Measurements from ENCODE around the gene ZER1.

The ZER1 gene

GRCh38 chr9:128727640-128728248 is 44.0 kb downstream of the ZER1 start:
- Histone ChIP-seq H3K9ac (ENCODE audit: low read length) (no peak overlapping the region), H3K36me3 (ENCODE audit: low read length) (no peaks in the 10 kb centered on the region), H3K27ac (ENCODE audit: low read depth, low read length) (no peak overlapping the region)

GRCh38 chr9:128724744-128725211 is 46.9 kb downstream of the ZER1 start:
- no peaks in the 10 kb centered on the region for H3K36me3 ChIP-seq (ENCODE audit: low read length)
- no peaks in the 10 kb centered on the region for H4K20me1 ChIP-seq (ENCODE audit: low read depth, low read length)
- peak overlapping the region; percentile 76 for H3K9ac ChIP-seq (ENCODE audit: low read length)
- peak overlapping the region; percentile 75 for H2AFZ ChIP-seq (ENCODE audit: low read depth, low read length, severe bottlenecking)
- H3F3A ChIP-seq (ENCODE audit: insufficient read depth), result peaks cover 5% of the 10 kb centered on the region; the same call in 1 of the 2 replicates
- peaks cover 32% of the 10 kb centered on the region for H3K79me2 ChIP-seq (ENCODE audit: insufficient read depth, low read length)
- H3K9me3 ChIP-seq (ENCODE audit: insufficient read depth, low read length), result no peaks in the 10 kb centered on the region
- H3K9me2 ChIP-seq (replicated peaks; ENCODE audit: insufficient read depth, low read length), result no peaks in the 10 kb centered on the region
- H3K4me3 ChIP-seq (ENCODE audit: insufficient read depth, low read length, poor library complexity, severe bottlenecking), result peak overlapping the region; percentile 90
- peak overlapping the region; percentile 59 for H3K27ac ChIP-seq (ENCODE audit: low read depth, low read length)
- no peaks in the 10 kb centered on the region for H3K27me3 ChIP-seq (ENCODE audit: low read length)
- H3K4me2 ChIP-seq (ENCODE audit: low read depth, low read length, poor library complexity, severe bottlenecking), result peak overlapping the region; percentile 78
- TF ChIP-seq EZH2phosphoT487 (conservative IDR thresholded peaks at IDR 0.05; ENCODE audit: low read length) (no peak), CTCF (IDR thresholded peaks at IDR 0.05; ENCODE audit: insufficient read depth, low read length, poor library complexity, severe bottlenecking) (no peak)

More at GRCh38 chr9:128727640-128728248, 44.0 kb downstream of the ZER1 start:
- Histone ChIP-seq H3K9me3 (ENCODE audit: insufficient read depth, low read length) (no peaks in the 10 kb centered on the region), H3K27me3 (ENCODE audit: low read length) (no peaks in the 10 kb centered on the region), H3K9me2 (replicated peaks; ENCODE audit: insufficient read depth, low read length) (no peaks in the 10 kb centered on the region), H3K4me3 (ENCODE audit: insufficient read depth, low read length, poor library complexity, severe bottlenecking) (no peak overlapping the region), H3K79me2 (ENCODE audit: insufficient read depth, low read length) (peaks cover 29% of the 10 kb centered on the region), H3F3A (ENCODE audit: insufficient read depth) (peaks cover 1% of the 10 kb centered on the region; the same call in 1 of the 2 replicates), H4K20me1 (ENCODE audit: low read depth, low read length) (no peaks in the 10 kb centered on the region), H3K4me2 (ENCODE audit: low read depth, low read length, poor library complexity, severe bottlenecking) (no peak overlapping the region), H2AFZ (ENCODE audit: low read depth, low read length, severe bottlenecking) (no peak overlapping the region)
- TF ChIP-seq CTCF (IDR thresholded peaks at IDR 0.05; ENCODE audit: insufficient read depth, low read length, poor library complexity, severe bottlenecking), result no peak
- no peak for TF ChIP-seq EZH2phosphoT487 (conservative IDR thresholded peaks at IDR 0.05; ENCODE audit: low read length)

- Histone ChIP-seq H3K36me3 (ENCODE audit: low read length) (no peaks in the 10 kb centered on the region), H3K9me2 (replicated peaks; ENCODE audit: insufficient read depth, low read length) (no peaks in the 10 kb centered on the region), H3K27ac (ENCODE audit: low read depth, low read length) (peak within 1 kb of the TSS; percentile 62), H3K9ac (ENCODE audit: low read length) (peak within 1 kb of the TSS; percentile 100), H3K79me2 (ENCODE audit: insufficient read depth, low read length) (peaks cover 32% of the 10 kb centered on the region), H3K4me3 (ENCODE audit: insufficient read depth, low read length, poor library complexity, severe bottlenecking) (peak within 1 kb of the TSS; percentile 99), H3K4me2 (ENCODE audit: low read depth, low read length, poor library complexity, severe bottlenecking) (peak within 1 kb of the TSS; percentile 98), H3F3A (ENCODE audit: insufficient read depth) (peaks cover 5% of the 10 kb centered on the region; the same call in 1 of the 2 replicates), H3K27me3 (ENCODE audit: low read length) (no peaks in the 10 kb centered on the region), H2AFZ (ENCODE audit: low read depth, low read length, severe bottlenecking) (peak within 1 kb of the TSS; percentile 75), H3K9me3 (ENCODE audit: insufficient read depth, low read length) (no peaks in the 10 kb centered on the region), H4K20me1 (ENCODE audit: low read depth, low read length) (no peaks in the 10 kb centered on the region)
- TF ChIP-seq CTCF (IDR thresholded peaks at IDR 0.05; ENCODE audit: insufficient read depth, low read length, poor library complexity, severe bottlenecking), result no peak
- no peak for TF ChIP-seq EZH2phosphoT487 (conservative IDR thresholded peaks at IDR 0.05; ENCODE audit: low read length)
Observed at GRCh38 chr9:128723866-128724743, 47.6 kb downstream of the ZER1 start, which contains the start of gene ZDHHC12. Gene ZDHHC12, minus strand, starts transcription at chr9:128724127. Its CDS starts 34 bp downstream, at chr9:128724093.

Measured in SU-DHL-6 (cell line).